Hepatocyte (in vitro differentiated cells): ENCODE data around the gene DENND1A.

ENCODE experiments used
- EZH2 ChIP-seq: fragments of 200-600 bp; sonication (generic); IDR thresholded peaks from 2 replicates; pipeline ENCODE4 v1.6.1; 2016; ENCODE audit warnings: antibody characterized with exemption, mild to moderate bottlenecking, borderline replicate concordance
- TF ChIP-seq, protein P1 (sequence below): fragments of 200-600 bp; sonication (generic); IDR thresholded peaks from 2 replicates; pipeline ENCODE4 v1.5.1; 2016; ENCODE audit warnings: antibody characterized with exemption, mild to moderate bottlenecking; ENCODE audit not compliant: poor library complexity

DNA sequence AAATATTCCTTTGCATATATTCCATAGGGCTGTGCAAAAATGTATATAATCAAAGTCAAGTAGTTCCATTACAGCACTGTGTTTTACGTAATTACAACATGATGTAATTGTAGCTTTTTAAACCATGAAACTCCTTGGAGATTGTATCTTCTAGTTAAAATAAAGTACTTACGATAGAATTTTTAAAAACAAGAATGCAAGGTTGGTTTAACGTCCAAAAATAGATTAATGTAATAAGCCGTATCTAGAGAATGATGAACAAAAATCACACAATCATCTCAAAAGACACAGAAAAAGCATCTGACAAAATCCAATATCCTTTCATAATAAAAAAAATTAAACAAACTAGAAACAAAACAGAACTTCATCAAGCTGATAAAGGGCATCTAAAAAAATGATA, 86.2 kb downstream of the DENND1A start:
- no peak for TF ChIP-seq EZH2
- TF ChIP-seq, protein P1, sequence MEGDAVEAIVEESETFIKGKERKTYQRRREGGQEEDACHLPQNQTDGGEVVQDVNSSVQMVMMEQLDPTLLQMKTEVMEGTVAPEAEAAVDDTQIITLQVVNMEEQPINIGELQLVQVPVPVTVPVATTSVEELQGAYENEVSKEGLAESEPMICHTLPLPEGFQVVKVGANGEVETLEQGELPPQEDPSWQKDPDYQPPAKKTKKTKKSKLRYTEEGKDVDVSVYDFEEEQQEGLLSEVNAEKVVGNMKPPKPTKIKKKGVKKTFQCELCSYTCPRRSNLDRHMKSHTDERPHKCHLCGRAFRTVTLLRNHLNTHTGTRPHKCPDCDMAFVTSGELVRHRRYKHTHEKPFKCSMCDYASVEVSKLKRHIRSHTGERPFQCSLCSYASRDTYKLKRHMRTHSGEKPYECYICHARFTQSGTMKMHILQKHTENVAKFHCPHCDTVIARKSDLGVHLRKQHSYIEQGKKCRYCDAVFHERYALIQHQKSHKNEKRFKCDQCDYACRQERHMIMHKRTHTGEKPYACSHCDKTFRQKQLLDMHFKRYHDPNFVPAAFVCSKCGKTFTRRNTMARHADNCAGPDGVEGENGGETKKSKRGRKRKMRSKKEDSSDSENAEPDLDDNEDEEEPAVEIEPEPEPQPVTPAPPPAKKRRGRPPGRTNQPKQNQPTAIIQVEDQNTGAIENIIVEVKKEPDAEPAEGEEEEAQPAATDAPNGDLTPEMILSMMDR, result no peak
